ENCODE measurements around the gene TNFRSF25.
A peak's percentile ranks its signal among the peaks of the same experiment; 100 is the strongest.
"Not testable (repeated sequence)": the region's sequence is repeated elsewhere in the genome, so short reads cannot be mapped to it uniquely, and the experiment has no call there.

TNFRSF25 gene

DNA sequence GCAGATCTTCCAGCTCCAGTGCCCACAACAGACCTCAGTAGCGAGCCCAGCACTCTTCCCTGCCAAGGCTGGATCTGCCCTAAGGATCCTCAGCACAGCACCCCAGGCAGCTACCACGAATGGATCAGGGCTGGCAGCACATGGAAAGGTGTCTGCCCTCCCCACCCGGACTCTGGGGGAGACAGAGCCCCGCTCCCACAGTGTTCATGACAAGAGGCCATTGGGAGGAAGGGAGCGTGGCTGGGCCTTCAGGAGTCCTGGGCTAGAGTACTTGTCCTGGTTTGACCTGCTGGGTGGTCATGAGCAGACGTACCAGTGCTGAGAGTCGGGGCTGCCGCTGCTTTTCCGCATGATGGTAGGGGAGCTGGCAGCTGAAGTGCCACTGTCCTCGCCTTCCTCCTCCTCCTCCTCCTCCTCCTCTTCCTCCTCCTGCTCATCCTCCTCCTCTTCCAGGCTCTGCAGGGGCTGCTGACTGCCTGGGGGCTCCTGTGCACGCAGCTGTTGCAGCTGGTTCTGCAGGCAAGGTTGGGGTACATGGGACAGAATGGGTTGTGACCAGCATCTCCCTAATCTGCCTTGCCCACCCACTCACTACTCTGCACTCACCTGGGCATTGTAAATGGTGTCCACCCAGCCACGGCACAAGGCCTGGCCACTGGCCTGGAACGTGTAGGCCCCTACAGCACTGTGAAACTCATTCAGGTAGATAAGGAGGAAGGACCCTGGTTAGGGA lies 2.9 kb upstream of the TNFRSF25 start:
- DNase-seq (ENCODE audit: low read depth in 2 of 2), result no peak

DNA sequence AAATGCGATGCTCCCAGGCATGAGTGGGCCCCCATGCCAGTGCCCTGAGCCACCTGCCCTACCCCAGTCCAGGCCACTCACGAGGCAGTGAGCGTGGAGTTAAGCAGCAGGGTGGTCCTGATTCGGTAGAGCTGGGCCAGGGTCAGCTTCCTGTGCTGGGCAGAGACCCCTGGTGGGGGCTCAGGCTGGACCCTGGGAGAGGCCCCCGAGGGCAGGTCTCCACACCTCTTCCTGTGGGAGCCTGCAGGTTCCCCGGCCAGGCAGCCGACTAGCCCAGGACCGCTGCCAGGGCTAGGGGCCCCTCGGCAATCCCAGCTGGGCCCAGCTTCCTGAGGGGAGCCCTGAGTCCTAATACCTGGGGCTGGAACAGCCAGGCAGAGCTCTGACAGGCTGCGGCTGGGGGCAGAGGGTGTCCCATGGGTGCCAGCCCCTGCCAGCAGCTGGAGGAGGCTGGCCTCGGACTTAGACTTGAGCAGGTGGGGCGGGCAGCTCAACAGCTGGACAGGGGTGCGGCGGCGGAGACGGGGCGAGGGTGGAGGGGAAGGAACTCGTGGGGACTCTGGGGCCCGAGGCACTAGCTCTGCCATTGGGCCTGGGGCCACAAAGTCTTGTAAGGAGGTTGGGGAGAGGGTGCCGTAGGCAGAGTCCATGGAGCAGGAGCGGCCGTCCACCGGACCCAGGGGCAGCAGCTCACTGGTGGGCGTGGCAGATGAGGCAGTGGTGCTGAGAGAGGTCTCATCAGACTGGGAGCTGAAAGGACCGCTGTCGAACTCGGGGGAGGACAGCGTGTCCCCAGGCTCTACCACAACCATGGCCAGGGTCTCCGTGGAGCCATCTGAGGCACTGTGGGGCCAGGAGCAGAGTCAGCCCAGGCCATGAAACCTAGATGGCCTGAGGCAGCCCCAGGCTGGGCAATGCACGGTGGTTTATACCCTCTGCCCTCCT lies 2.0 kb upstream of the TNFRSF25 start:
- no peak for DNase-seq (ENCODE audit: low read depth in 2 of 2)

DNA sequence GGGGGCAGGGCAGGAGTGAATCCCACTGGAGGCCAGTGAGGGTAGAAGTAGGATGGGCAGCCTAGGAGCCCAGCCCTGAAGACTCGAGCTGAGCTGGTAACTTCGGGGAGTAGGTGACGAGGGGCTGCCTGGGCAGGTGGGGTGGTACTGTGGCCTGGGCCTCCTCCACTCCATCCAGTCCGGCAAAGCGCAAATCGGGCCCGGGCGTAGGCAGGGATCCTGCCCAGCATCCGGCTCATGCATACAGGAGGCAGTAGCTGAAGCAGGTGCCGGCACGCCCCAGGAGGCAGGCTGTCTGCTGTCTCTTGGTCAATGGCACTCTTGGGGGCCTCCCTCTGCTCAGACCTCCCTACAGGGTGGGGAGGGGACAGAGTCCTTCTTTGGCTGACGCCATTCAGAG lies 1.3 kb upstream of the TNFRSF25 start:
- no peak for DNase-seq (ENCODE audit: low read depth in 2 of 2)

DNA sequence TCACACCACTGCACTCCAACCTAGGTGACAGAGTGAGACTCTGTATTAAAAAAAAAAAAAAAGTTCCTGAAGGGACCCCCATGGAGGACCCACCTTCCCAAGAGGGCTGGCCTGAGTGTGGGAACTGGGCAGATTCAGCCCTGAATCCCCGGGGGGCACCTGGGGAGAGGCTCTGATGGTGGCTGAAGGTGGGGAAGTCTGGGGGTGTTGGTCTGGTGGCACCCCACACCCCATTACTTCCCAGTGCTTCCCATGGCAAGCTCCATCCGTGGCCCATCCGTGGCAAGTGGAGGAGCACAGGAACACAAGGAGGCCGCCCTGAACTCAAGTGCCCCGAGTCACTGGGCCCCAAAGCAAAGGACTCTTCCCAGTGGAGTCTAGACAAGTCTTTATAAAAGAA lies 778 bp upstream of the TNFRSF25 start:
- DNase-seq (ENCODE audit: low read depth in 2 of 2), result no peak

DNA sequence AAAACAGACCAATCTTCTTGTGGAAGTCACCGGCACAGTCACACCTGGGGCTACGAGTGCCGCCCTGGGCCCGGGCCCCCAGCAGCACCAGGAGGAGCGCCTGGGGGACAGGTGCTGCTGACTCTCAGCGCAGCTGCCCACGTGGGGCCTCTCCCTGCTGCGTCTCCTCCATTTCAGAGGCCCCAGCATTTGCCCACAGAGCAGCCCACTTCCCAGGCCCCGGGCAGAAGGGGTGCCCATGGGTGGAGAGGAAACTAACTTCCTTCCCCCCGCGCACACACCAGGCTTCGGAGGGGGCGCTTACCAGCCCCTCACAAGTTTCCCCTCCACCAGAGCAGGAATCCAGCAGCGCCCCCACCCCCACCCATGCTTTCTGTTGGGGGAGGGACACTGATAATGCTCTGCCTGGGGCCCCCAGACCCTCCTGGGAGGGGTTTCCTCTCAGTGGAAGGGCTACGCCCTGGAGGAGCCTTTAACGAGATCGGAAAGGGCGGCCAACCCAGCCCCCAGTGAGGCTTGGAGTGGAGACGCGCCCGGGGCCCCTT lies 440 bp downstream of the TNFRSF25 start:
- no peak for DNase-seq (ENCODE audit: low read depth in 2 of 2)

DNA sequence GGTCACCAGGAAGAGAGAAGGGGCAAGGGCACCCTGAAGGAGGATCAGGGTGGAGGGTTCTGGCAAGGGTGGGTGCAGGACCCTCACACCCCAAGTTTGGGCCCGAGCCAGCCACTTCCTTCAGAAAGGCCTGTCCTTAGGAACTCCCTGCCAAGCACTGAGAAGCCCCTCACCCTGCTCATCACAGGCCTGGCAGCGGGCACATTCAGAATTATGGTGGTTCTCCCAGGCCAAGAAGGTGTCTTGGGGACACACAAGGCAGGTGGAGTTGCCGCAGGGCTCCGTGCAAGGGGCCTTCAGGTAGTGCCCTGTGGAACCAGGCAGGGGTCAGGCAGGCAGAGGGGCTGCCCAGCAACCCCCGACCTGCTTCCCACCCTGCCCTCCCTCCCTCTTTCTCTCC lies 1.1 kb downstream of the TNFRSF25 start:
- no peak for DNase-seq (ENCODE audit: low read depth in 2 of 2)

DNA sequence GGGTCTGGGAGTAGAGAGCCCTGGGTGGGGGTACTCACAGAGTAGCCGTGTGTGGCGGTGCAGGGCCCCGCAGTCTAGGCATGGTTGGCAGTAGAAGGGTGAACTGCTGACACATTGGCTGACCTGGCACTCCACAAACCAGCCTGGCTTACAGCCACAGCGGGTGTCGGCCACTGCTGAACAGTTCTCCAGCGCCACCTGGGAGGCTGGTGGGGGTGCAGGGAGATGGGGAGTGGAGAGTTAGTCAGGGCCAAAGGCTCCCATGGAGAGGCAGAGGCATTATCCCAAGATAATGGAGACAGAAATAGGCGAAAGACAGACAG lies 1.5 kb downstream of the TNFRSF25 start:
- DNase-seq (ENCODE audit: low read depth in 2 of 2), result no peak

DNA sequence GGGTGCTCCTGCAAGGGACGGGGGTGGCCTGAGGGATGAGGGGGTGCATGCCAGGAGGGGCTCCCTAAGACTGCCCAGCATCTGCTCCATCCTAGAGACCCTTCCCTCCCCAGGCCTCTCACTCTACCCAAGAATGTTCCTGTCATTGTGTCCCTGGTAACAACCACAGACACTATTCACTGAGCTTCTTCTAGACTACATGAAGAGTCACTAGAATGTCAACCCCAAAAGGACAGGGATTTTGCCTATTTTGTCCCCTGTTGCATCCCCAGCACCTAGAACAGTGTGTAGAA lies 2.9 kb downstream of the TNFRSF25 start:
- DNase-seq (ENCODE audit: low read depth in 2 of 2), result no peak

DNA sequence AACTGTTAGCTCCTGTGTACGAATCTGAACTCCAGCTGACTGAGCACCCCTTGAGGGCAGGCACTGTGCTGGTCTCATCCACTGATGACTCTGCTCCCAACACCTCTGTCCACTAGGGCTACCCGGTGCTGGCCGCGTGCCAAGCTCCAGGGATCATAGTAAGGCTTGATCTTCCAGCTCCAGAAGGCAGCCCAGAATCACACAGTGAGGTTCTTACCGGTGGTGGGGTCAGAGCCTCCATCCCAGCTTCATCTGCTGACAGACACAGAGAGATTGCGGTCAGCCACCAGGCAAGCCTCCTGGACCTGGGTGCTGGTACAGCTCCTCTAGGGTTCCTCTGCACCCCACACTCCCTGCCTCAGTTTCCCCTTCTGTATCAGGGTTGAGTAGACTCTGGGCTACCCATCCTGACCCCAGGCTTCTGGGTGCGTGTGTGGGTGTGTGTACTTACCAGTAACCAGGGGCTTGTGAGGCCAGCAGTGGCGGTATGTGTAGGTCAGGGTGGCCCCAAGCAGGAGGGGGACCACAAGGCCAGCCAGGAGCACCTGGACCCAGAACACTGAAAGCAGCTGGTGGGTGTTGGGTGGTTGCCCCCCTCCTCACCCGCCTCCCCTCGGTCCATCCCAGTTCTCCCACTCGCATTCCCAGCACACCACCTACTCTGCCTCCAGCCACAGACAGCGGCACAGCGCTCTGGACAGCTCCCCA lies 3.4 kb downstream of the TNFRSF25 start:
- DNase-seq (ENCODE audit: low read depth in 2 of 2), result no peak

DNA sequence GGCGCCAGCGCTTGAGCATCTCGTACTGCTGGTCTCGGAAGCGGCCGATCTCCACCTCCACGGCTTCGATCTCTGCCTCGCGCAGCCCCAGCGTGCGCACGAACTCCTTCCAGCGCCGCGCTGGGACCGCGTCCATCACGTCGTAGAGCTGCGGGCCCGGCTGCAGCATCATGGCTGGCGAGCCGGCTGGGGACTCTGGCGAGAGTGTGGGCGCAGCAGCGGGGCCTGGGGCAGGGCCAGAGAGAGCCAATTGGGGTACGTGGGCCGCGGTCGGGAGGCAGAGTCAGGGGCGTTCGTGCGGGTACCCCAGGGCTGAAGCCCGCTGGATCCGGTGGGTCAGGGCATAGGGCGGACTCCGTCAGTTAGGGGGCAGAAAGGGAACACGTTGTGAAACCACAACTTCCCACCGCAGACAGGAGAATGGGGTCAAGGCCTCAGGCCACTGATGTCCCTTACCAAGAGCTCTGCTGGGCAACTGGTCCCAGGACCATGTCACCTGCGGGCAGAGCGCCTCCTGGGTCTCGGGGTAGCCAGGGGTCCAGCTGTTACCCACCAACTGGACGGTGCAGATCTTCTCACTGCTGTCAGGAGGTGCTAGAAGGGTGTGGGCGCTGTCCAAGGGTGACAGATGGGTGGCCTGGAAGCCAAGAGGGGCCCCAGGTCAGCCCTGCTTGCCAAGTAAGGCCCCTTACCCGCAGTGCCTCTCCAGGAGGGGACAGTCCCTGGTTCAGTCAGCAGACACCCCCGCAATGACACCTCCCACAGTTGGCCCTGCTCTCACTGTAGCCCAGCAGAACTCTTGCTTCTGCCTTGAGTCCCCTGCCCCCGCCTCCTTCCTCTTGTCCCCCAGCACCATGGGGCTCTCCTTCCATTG lies 4.2 kb downstream of the TNFRSF25 start:
- DNase-seq (ENCODE audit: low read depth in 2 of 2), result no peak

DNA sequence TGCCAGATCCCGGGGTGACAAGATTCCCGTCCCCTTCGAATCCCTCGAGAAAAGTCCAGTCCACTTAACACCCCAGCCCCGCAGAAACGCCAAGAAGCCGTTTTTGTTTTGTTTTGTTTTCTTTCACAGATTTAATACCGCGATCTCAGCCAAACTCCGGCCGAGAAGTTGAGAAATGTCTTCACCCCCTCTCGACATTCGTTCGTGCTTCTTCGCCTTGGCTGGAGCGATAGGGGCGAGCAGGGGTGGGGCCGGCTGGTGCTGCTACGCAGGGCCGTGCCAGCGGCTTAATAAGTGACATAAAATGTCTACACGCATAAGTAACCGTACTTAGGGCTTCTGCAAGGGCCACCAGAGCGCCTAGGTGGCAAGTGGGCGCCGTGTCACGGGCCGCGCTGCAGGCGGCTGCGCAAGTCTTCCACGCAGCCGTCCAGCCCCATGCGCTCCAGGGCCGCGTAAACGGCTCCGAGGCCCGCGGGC lies 4.9 kb downstream of the TNFRSF25 start:
- no peak for DNase-seq (ENCODE audit: low read depth in 2 of 2)

DNA sequence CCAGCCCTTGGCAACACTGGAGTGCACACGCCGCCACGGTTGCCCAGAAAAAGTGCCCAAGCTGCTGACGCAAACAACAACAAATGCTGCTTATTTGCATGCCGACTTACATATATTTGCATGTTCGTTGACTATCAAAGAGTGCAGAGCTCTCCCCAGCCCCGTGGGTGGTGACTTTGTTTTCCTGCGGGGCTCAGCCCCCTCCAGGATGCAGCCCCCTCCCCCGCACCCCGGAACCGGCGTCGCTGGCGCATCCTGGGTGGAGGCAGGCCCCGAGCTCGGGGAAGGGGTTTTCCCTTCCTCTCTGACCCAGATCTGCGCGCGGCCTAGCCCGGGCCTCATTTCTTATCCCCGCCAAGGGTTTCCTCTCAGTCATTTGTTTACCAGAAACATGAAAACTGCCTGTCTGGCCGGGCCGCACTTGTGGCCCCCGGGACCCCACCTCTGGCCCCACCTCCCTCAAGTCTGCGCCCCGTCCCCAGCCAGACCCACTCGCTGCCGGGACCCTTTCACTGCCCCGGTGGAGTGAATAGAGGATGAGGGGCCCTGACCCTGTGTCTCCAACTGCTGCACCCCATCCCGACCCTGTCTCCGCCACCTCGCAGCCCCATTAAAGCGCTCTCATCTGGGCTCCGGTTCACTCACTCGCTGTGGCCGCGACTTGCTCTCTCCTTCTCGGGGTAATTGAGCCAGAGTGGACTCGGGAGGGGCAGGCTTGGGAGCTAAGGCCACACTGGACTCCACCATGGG lies 5.5 kb downstream of the TNFRSF25 start:
- peak; percentile 67 to 72 for DNase-seq (ENCODE audit: low read depth in 2 of 2)

DNA sequence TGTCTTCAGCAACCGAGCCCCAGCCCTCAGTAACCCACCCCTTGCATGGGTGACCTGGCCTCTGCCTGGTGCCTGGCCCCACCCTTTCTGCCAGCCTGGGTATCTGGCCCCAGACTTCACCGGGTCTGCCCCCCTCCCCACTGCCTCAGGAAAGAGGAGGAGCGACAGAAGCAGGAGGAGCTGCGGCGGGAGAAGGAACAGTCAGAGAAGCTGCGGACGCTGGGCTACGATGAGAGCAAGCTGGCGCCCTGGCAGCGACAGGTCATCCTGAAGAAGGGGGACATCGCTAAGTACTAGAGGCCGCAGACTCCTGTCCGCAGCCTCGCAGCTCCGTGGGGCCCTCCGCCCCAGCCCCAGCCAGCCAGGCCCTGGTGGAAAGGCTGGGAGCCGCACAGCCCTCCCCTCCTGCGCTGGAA lies 6.1 kb downstream of the TNFRSF25 start:
- DNase-seq (ENCODE audit: low read depth in 2 of 2), result no peak

DNA sequence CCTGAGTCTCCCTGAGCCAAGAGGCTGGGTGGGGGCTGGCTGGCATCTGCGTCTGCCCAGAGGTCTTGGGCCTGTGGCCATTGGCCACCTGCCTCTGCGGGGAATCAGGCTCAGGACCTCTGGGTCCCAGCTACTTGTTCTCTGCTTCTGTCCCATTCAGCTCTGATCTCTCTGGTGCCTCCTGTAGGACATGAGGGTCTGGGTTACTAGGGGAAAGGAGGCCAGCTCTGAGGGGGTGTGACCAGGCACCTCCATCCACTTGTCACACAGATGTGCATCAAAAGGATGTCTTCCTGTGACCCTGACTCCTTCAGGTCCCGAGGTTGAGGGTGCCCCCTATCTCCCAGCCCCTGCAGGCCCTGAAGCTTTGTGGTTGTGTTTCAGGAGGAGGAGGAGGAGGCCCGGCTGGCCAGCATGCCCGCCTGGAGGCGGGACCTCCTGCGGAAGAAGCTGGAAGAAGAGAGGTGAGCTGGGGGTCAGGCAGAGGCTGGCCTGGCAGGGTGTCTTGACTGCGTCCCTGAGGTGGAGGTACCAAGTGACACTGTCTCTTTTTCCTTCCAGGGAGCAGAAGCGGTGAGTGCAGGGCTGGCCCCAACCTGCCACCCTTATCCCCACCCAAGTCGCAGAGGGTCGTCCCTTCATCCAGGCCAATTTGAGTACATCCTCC lies 9.0 kb downstream of the TNFRSF25 start:
- no peak for DNase-seq (ENCODE audit: low read depth in 2 of 2)

DNA sequence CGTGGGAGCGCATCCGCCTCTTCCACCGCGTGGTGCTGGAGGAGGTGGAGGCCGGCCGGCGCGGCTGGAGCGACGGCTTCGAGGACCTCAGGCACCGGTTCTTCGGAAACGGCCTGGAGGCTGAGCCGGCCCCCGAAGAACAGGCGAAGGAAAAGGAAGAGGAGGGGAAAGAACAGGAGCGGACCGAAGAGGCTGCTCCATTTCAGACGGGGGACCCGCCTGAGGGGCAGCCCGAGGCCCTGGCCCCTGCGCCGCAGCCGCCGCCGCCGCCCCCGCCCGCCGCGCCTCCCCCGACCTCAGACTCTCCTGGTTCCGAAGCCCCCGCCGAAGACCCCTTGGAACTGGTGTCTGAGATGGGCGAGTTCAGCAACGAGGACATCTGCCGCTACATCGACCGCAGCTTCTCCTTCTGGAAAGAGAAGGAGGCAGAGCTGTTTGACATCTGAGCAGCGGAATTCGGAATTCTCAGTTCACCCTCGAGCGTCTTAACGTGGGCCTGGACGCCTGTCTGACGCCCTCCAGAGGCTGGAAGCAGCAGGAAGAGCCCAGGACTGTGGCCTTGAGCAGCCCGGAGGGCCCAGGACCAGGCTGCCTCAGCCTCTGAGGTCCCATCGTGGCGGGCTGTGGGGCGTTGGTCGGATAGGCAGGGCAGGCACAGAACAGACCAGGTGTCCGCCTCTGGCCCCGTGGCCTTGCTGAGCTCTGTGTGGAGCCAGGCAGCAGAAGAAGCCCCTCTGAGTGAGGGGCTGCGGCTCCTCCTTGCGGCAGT lies 10.0 kb downstream of the TNFRSF25 start:
- DNase-seq (ENCODE audit: low read depth in 2 of 2), result not testable (repeated sequence)

DNA sequence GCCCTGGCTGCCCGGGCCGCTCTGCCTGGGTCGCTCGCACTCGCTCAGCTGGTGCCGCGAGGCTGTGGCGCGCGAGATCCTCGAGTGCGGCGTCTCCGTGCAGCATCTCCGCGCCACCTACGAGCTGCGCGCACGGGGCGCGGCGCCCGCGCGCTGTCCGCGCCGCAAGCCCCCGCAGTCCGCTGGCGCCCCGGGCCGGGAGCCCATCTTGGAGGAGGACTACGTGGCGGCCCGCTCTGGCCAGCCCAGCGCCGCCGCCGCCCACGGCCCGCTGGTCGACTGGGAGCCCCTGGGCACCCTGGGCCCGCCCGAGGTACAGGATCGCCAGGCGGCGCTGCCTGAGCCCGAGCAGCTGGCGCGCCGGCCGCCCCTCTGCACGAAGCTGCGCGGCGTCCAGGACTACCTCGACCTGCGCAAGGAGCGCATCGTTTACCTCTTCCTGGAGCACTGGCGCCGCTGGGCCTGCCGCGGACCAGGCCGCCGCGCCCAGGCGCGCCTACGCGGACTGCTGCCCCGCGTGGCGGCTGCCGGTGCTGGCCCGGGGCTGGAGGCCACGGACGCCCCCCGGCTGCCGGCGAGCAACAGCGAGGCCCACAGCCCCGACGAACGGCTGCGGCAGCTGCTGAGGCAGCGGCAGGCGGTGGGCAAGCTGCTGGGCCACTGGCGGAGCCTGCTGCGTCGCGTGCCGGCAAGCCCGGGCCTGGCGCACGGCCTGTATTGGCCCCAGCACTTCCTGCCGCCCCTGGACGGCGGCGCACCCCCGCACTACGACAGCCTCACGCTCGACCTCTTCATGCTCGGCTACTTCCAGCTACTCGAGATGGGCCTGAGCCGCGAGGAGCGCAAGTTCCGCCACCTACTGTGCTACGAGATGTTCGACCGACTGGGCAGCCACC lies 10.9 kb downstream of the TNFRSF25 start:
- DNase-seq (ENCODE audit: low read depth in 2 of 2), result no peak

DNA sequence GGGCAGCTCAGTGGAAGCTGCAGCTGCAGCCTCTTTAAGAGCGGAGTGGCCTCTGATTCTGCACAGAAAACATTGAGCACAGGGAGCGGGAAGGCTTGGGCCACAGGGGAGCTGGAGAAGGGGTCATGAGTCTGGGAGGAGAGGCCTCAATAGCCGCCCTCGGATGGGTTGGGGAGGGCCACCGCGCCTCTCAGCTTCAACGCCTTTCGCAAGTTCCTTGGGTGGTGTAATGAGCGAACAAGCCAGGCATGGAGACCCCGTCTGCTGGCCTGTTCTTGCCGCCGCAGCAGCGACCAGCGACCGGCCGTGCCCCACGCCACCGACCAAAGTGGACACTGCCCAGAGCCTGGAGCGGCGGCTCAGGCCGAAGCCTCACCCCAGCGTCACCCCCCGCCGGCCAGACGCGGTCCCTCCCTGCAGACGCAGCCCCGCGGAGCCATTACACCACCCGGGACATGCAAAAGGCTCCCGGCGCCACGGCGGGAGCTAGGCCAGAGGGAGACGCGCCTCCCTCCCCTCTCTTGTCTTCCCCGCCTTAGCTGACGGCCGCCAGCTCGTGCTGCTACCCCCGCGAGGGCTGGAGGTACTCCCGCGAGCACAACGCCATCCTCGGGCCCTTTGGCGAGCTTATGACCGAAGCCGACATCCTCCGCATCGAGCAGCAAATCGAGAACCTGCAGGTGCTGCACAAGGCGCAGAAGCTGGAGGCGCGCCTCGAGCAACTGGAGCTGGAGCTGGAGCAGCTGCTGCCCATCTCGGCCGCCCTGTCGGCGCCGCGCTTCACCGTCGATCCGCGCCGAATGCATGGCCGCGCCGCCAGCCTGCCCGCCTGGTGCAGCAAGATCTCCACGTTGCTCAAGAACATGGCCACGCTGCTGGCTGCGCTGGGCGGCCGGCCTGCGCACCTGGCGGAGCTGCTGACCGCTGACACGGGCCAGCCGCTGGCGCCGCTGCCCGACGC lies 11.8 kb downstream of the TNFRSF25 start:
- DNase-seq (ENCODE audit: low read depth in 2 of 2), result not testable (repeated sequence)
